Heart left ventricle (tissue), 16 donors: ENCODE data around the gene IL1F10. TPM values are rescaled to one million over a fixed set of nuclear protein-coding genes. Genes with fewer than 3 reads are reported as not detected.

Experiments
- ATAC-seq, 4 donors: fragments of 200-7000 bp; cut with Tn5 transposase; one replicate each; pipeline ENCODE4 v1.9.1; 2020 to 2022; ENCODE audit warnings: moderate library complexity in 4 of 4, mild to moderate bottlenecking in 3 of 4, moderate number of reproducible peaks in 1 of 4
- DNase-seq, 5 donors: peaks; one replicate each; pipeline ENCODE4 v3.0.0-alpha.2; 2020
- H3K27ac ChIP-seq, 12 donors: fragments of 200-600 bp; sonication (generic) in 4 of 12; one replicate each; pipeline versions ENCODE4 v1.5.0 to v1.8.0; 2016 to 2022; ENCODE audit warnings: mild to moderate bottlenecking in 2 of 12
- H3K27me3 ChIP-seq, 9 donors: fragments of 200-600 bp; sonication (generic) in 2 of 9; one replicate each; pipeline versions ENCODE4 v1.5.1 to v1.8.0; 2016 to 2022; ENCODE audit warnings: mild to moderate bottlenecking in 3 of 9
- H3K36me3 ChIP-seq, 9 donors: fragments of 200-600 bp; sonication (generic) in 2 of 9; one replicate each; pipeline versions ENCODE4 v1.5.0 to v1.8.0; 2018 to 2022; ENCODE audit warnings: mild to moderate bottlenecking in 2 of 9
- H3K4me1 ChIP-seq, 12 donors: fragments of 200-600 bp; sonication (generic) in 4 of 12; one replicate each; pipeline versions ENCODE4 v1.5.0 to v1.8.0; 2016 to 2022; ENCODE audit warnings: mild to moderate bottlenecking in 3 of 12
- H3K4me3 ChIP-seq, 12 donors: fragments of 200-600 bp; sonication (generic) in 4 of 12; one replicate each; pipeline versions ENCODE4 v1.5.0 to v1.8.0; 2017 to 2022; ENCODE audit warnings: mild to moderate bottlenecking in 9 of 12, moderate library complexity in 4 of 12
- H3K9me3 ChIP-seq, 12 donors: fragments of 200-600 bp; sonication (generic) in 4 of 12; one replicate each; pipeline versions ENCODE4 v1.5.0 to v1.8.0; 2016 to 2022; ENCODE audit warnings: mild to moderate bottlenecking in 1 of 12
- POLR2A ChIP-seq, 2 donors: fragments of 450-650 bp; IDR thresholded peaks; one replicate each; pipeline ENCODE4 v1.6.1; 2017; ENCODE audit warnings: antibody characterized with exemption in 2 of 2, mild to moderate bottlenecking in 2 of 2, moderate library complexity in 2 of 2
- WGBS, 4 donors: extraction: QIAGEN DNeasy Blood & Tissue Kit in 2 of 4; methylation state at CpG; one replicate each; pipeline versions ENCODE4 v1.1.5 to v1.1.7; 2013 to 2018; 5-methylcytosine and 5-hydroxymethylcytosine counted together
- intact Hi-C, 10 donors: fragments of 100-400 bp; cut with DNase I; formaldehyde crosslinking; loops; one replicate each; pipeline versions ENCODE4 v1.11.1 to v1.14.2; 2022
- polyA plus RNA-seq, 2 donors: library from polyadenylated mRNA; stranded (reverse); fragments of 200-250 nt; gene quantifications; one replicate each; pipeline ENCODE4 v1.2.3, GENCODE V29; 2013
- total RNA-seq, 9 donors: library from RNA; depleted of rRNA in 2 of 9; stranded (reverse); fragments of >200 nt in 2 of 9; fragmentation: NEBNext Ultra II Directional in 3 of 9; extraction: Animal tissue kit (Norgen Biotek cat#: 25700) in 3 of 9; gene quantifications; one replicate each; pipeline versions ENCODE4 v1.1.0 to v1.2.4, GENCODE V29; 2016 to 2023
- TF ChIP-seq, protein P1 (sequence below), 12 donors: fragments of 200-600 bp; sonication (generic) in 4 of 12; IDR thresholded peaks; one replicate each; pipeline versions ENCODE4 v1.5.0 to v1.8.0; 2018 to 2022; ENCODE audit warnings: antibody characterized with exemption in 12 of 12, mild to moderate bottlenecking in 5 of 12
- donor health status: ischemic (EF 13 %, LVEDD 7.1; RV severe dilation, severe dysfunction).
- donor health status: healthy with polysubstance abuse.
- donor health status: DM: no; HTN: yes; CAD: no.
- donor health status: DM: no; HTN: no; CAD: no.
- donor health status: ischemic (EF 25% LVEDD 6.9; RV normal size, moderate dysfunction).
- donor health status: ischemic (EF 25% LVEDD 5.7; RV mildly dilated, moderate dysfunction).
- donor health status: healthy.
- donor health status: DM: yes; HTN: yes; CAD: no.
- donor health status: ischemic (EF 35%, LVEDD 5.7; RV mildly dilated, moderate dysfunction).
- donor health status: nonischemic (EF 11% LVEDD 7.7; RV severe dilation, severe dysfunction).
- donor health status: DM: yes; HTN: yes; CAD: no.
- donor health status: PGD.
- donor health status: ischemic (EF 29% LVEDD 5.4; RV normal size, mild dysfunction).
- donor health status: nonischemic (EF 23%, LVEDD 6.1; RV moderate dilation, normal function).

IL1F10 gene
- total and polyA plus RNA-seq, 11 donors = not detected

DNA sequence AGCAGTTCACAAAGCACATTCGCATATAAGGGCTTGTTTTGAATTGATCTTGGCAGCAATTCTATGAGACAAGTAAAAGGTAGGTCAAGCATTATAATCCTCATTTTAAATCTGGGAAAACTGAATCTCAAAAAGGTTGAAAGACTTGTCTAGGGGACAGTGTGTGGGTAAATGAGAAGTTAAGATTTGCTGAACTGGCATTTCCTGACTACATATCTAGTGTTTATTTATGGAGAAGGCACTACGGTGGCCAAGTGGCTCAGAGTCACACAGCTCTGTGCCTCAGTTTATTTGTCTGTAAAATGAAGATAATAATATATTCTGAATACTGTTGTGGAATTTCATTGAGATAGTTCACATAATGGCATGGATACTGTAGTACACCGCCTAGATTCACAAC is 43.4 kb downstream of the IL1F10 start:
- DNase-seq (no peak), ATAC-seq (no peak)
- no peak overlapping the region for H3K4me3 ChIP-seq
- intact Hi-C loops = no loop called here
- no peak overlapping the region for H3K27ac ChIP-seq
- H3K36me3 ChIP-seq = no peaks in the 10 kb centered on the region
- peaks cover 0 to 25% (median 0%) of the 10 kb centered on the region in 12 donors for H3K4me1 ChIP-seq
- no peaks in the 10 kb centered on the region for H3K9me3 ChIP-seq
- H3K27me3 ChIP-seq = peaks cover 0 to 18% (median 4%) of the 10 kb centered on the region in 9 donors
- WGBS, 4 donors = 71 to 76% (median 74%) methylated on average over 3 of the region's 3 CpGs
- TF ChIP-seq POLR2A (IDR thresholded peaks at IDR 0.05) = no peak
- TF ChIP-seq, protein P1, sequence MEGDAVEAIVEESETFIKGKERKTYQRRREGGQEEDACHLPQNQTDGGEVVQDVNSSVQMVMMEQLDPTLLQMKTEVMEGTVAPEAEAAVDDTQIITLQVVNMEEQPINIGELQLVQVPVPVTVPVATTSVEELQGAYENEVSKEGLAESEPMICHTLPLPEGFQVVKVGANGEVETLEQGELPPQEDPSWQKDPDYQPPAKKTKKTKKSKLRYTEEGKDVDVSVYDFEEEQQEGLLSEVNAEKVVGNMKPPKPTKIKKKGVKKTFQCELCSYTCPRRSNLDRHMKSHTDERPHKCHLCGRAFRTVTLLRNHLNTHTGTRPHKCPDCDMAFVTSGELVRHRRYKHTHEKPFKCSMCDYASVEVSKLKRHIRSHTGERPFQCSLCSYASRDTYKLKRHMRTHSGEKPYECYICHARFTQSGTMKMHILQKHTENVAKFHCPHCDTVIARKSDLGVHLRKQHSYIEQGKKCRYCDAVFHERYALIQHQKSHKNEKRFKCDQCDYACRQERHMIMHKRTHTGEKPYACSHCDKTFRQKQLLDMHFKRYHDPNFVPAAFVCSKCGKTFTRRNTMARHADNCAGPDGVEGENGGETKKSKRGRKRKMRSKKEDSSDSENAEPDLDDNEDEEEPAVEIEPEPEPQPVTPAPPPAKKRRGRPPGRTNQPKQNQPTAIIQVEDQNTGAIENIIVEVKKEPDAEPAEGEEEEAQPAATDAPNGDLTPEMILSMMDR (IDR thresholded peaks at IDR 0.05) = no peak

DNA sequence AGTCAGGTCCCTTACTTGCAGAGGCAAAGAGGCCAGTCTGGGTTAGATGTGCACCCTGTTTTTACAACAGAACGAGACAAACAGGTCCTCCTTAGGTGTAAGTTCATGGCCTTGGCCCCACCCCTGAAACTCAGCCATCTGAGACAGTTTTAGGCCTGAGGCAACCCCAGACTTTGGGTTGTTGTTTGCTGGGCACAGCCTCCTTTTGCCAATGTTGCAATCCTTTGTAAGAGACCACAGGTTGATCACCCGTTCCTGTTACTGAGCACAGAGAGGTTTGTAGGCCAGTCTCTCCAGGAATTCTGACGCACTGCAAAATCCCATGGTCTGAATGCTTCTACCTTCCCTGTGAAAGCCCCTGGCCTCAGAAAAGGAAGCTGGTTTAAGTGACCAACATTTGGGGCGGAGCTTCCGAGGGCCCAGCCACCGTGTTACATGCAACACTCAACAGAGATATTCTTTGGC is 44.1 kb downstream of the IL1F10 start:
- no peak overlapping the region for H3K27ac ChIP-seq
- ATAC-seq (no peak), DNase-seq (no peak)
- no peaks in the 10 kb centered on the region for H3K36me3 ChIP-seq
- TF ChIP-seq, protein P1 (IDR thresholded peaks at IDR 0.05) = no peak
- TF ChIP-seq POLR2A (IDR thresholded peaks at IDR 0.05) = no peak
- intact Hi-C loops = no loop called here
- H3K4me3 ChIP-seq = no peak overlapping the region
- H3K9me3 ChIP-seq = no peaks in the 10 kb centered on the region
- peaks cover 0 to 17% (median 4%) of the 10 kb centered on the region in 9 donors for H3K27me3 ChIP-seq
- peaks cover 0 to 32% (median 0%) of the 10 kb centered on the region in 12 donors for H3K4me1 ChIP-seq
- WGBS, 4 donors = 67 to 75% (median 73%) methylated on average over 6 of the region's 6 CpGs

DNA sequence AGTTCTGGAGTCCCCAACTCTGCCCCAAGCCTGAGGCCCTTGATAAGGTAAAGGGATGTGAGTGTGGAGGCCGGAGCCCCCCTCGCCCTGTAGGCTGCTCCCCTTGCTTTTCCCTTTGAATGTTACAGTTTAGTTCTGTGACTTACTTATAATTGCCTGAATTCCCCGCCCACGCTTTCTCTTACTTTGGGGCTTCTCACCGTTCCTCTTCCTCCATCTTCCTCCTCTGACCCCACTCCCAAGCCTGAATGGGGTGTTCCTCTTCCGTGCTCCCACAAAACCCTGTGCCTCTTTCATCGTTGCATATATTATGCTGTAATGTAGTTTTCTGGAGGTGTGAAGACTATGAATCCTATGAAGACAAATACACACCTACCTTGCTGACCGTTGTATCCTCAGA is 44.7 kb downstream of the IL1F10 start:
- WGBS, 4 donors = 83 to 88% (median 84%) methylated on average over 8 of the region's 8 CpGs
- ATAC-seq = no peak
- DNase-seq = no peak
- Histone ChIP-seq H3K27ac (no peak overlapping the region), H3K4me3 (no peak overlapping the region), H3K4me1 (peaks cover 0 to 33% (median 0%) of the 10 kb centered on the region in 12 donors), H3K9me3 (no peaks in the 10 kb centered on the region), H3K27me3 (peaks cover 0 to 13% (median 4%) of the 10 kb centered on the region in 9 donors), H3K36me3 (no peaks in the 10 kb centered on the region)
- no peak for TF ChIP-seq POLR2A (IDR thresholded peaks at IDR 0.05)
- TF ChIP-seq, protein P1 (IDR thresholded peaks at IDR 0.05) = no peak
- intact Hi-C loops = no loop called here

DNA sequence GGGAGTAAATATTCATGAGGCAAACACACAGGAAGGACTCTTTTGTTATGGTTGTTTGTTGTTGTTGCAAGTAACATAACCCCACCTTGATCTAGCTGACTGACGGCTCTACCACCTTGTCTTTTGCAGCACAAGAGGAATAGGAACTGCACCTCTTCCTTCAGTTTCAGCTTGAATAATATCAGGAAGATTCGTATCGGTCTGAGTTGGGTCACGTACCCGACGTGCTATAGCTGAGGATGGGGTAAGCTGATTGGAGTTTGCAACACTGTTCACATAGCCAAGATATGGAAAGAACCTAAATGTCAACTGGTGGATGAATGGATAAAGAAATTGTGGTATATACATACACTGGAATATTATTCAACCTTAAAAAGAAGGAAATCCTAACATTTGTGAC is 45.1 kb downstream of the IL1F10 start:
- peaks cover 0 to 11% (median 4%) of the 10 kb centered on the region in 9 donors for H3K27me3 ChIP-seq
- H3K9me3 ChIP-seq = no peaks in the 10 kb centered on the region
- H3K27ac ChIP-seq = no peak overlapping the region
- H3K36me3 ChIP-seq = no peaks in the 10 kb centered on the region
- peaks cover 0 to 33% (median 0%) of the 10 kb centered on the region in 12 donors for H3K4me1 ChIP-seq
- ATAC-seq (no peak), DNase-seq (no peak)
- H3K4me3 ChIP-seq = no peak overlapping the region
- intact Hi-C loops = no loop called here
- TF ChIP-seq POLR2A (IDR thresholded peaks at IDR 0.05) = no peak
- TF ChIP-seq, protein P1 (IDR thresholded peaks at IDR 0.05) = no peak
- 78 to 87% (median 83%) methylated on average over 6 of the region's 6 CpGs for WGBS, 4 donors
